Brain microvascular endothelial cell (primary cell): Measurements from ENCODE around the gene REPS2.

Source experiments
- DNase-seq: peaks from one replicate; pipeline ENCODE4 v3.0.0-alpha.2; 2020
- H3K27ac ChIP-seq: fragments of 250-450 bp; sonication (Bioruptor Pico); 2 replicates; pipeline ENCODE4 v1.5.1; 2020; ENCODE audit warnings: mild to moderate bottlenecking, moderate library complexity
- H3K27me3 ChIP-seq: fragments of 250-450 bp; sonication (Bioruptor Pico); replicated peaks from 2 replicates; pipeline ENCODE4 v1.5.1; 2020; ENCODE audit warnings: mild to moderate bottlenecking
- H3K36me3 ChIP-seq: fragments of 250-450 bp; sonication (Bioruptor Pico); replicated peaks from 2 replicates; pipeline ENCODE4 v1.5.1; 2020; ENCODE audit warnings: mild to moderate bottlenecking
- H3K4me3 ChIP-seq: 2 replicates; pipeline ENCODE4 v1.5.1; 2011; ENCODE audit warnings: low read depth, mild to moderate bottlenecking, control low read depth, low read length, moderate library complexity
- in situ Hi-C: cut with HindIII; loops from 2 replicates; pipeline ENCODE4 v1.10.0; 2017; ENCODE audit warnings: low sequenced_read_pairs, low pct_ligation_motif_present
- TF ChIP-seq, protein P1 (sequence below): IDR thresholded peaks from 2 replicates; pipeline ENCODE4 v1.5.1; 2011; ENCODE audit warnings: low read depth, mild to moderate bottlenecking, moderate library complexity, low read length, control low read depth, inconsistent platforms; ENCODE audit errors: missing control alignments

The REPS2 gene

DNA sequence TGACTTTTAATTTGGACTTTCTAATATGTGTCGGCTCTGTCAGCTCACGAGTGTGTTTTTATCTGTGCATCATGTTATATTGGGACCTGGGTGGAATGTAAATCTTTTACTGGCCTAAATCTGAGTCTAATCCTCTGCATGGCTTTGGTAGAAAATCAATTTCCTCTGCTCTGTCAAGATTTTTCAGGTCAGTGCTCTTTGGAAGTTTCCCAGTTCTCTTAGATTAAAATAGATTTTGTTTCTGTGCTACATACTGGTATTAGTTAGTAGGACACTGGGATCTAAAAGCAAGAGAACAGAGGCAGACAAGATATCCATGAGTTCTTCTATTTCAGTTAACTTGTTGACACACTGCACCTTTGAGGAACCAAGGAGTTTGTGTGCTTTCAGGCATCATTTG, 39.7 kb downstream of the REPS2 start:
- Histone ChIP-seq H3K36me3 (no peaks in the 10 kb centered on the region), H3K27ac (no peak overlapping the region), H3K4me3 (no peak overlapping the region), H3K27me3 (no peaks in the 10 kb centered on the region)
- TF ChIP-seq, protein P1, sequence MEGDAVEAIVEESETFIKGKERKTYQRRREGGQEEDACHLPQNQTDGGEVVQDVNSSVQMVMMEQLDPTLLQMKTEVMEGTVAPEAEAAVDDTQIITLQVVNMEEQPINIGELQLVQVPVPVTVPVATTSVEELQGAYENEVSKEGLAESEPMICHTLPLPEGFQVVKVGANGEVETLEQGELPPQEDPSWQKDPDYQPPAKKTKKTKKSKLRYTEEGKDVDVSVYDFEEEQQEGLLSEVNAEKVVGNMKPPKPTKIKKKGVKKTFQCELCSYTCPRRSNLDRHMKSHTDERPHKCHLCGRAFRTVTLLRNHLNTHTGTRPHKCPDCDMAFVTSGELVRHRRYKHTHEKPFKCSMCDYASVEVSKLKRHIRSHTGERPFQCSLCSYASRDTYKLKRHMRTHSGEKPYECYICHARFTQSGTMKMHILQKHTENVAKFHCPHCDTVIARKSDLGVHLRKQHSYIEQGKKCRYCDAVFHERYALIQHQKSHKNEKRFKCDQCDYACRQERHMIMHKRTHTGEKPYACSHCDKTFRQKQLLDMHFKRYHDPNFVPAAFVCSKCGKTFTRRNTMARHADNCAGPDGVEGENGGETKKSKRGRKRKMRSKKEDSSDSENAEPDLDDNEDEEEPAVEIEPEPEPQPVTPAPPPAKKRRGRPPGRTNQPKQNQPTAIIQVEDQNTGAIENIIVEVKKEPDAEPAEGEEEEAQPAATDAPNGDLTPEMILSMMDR: no peak
- in situ Hi-C loops: no loop called here
- DNase-seq: no peak

DNA sequence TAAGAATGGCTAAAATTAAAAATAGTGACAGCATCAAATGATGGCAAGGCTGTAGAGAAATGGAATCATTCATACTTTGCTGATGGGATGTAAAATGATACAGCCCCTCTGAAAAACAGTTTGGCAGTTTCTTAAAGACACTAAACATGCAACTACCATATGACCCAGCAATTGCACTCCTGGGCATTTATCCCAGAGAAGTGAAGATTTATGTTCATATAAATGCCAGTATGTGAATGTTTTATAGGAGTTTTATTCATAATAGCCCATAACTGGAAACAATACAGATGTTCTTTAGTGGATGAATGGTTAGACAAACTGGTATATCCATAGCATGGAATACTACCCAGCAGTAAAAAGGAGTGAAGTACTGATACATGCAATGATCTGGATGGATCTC, 43.3 kb downstream of the REPS2 start:
- Histone ChIP-seq H3K4me3 (no peak overlapping the region), H3K27ac (no peak overlapping the region), H3K36me3 (no peaks in the 10 kb centered on the region), H3K27me3 (no peaks in the 10 kb centered on the region)
- DNase-seq: no peak
- TF ChIP-seq, protein P1: no peak
- in situ Hi-C loops: no loop called here

DNA sequence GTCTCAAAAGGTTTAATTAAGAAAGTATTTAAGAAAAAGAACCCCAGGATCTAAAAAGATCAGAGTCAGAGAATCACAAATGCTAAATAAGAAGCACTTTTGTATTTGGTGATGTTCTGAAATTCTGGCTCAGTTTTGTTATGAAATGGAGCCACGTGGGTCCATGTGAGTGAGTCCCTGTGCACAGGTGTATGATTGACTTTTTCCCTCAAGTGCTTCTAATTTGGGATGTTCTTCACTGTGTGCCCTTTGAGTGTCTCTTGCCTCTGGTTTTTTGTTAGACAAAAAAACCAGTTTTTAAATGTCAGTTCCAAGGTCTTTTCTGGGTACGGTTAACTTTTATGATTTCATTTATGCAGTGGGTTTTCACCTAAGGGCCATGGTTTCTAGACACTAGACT, 44.4 kb downstream of the REPS2 start:
- TF ChIP-seq, protein P1: no peak
- no peak for DNase-seq
- H3K27ac ChIP-seq: no peak overlapping the region
- in situ Hi-C loops: no loop called here
- H3K27me3 ChIP-seq: no peaks in the 10 kb centered on the region
- H3K36me3 ChIP-seq: no peaks in the 10 kb centered on the region
- no peak overlapping the region for H3K4me3 ChIP-seq

DNA sequence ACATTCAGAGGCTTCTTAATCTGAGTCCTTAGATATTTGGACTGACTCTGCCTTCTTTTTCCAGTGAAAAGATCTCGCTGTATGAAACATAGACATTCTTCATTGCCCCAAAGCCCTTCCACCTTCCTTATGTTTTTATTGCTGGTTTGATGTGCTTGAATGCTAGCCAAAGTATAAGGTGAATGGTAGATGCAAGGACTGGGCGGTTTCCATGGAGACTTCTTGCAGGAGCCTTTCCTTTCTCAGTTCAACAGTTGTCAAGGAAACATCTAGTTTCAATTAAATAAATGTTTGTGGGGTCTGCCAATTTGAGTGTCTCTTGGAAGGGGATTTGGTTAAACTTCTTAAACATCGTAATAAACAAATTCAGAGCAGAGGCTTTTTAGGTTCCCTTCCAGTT, 46.0 kb downstream of the REPS2 start:
- Histone ChIP-seq H3K27me3 (no peaks in the 10 kb centered on the region), H3K4me3 (no peak overlapping the region), H3K27ac (no peak overlapping the region), H3K36me3 (no peaks in the 10 kb centered on the region)
- in situ Hi-C loops: no loop called here
- no peak for DNase-seq
- TF ChIP-seq, protein P1: no peak

DNA sequence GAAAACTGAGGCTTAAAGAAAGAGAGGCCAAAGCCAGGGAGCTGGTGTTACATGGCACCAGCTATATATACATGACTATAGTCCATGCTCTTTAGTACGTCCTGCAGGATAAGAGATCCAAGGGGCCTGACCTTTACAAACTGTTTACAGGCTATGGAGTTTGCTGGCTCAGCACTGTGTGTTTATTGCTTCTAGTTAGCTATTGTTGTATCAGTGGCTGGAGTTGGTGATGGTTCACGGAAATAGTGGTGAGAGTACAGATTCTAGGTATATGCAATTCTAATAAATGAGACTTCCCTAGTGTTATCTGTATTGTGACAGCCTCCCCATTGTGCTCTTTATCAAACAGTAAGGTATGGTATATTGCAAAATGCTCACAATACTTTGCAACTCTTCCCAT, 46.5 kb downstream of the REPS2 start:
- Histone ChIP-seq H3K4me3 (no peak overlapping the region), H3K36me3 (no peaks in the 10 kb centered on the region), H3K27me3 (no peaks in the 10 kb centered on the region), H3K27ac (no peak overlapping the region)
- TF ChIP-seq, protein P1: no peak
- in situ Hi-C loops: no loop called here
- DNase-seq: no peak

DNA sequence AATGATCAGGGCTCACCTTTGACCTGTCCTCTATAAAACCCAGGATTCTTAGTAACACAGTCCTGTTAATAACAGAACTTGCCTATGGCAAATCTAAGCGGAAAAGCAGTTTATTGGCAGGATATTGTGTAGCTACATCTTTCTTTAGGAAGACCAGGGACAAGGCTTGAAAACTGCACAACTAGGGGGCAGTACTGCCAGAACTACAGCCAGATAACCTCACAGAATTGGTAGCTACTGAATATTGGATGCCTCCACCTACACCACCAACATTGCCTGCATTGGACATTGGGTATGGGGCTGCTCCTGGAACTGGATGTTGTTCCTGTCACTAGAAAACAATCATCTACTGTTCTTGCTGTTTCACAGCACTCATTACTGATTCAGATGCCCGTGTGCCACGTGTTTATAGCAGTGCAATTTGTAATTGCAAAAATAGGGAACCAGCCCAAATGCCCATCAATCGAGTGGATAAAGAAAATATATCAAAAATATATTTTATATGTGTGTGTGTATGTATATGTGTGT, 47.4 kb downstream of the REPS2 start:
- TF ChIP-seq, protein P1: peak; percentile 46
- DNase-seq: no peak
- in situ Hi-C loops: no loop called here
- no peaks in the 10 kb centered on the region for H3K27me3 ChIP-seq
- no peak overlapping the region for H3K27ac ChIP-seq
- H3K4me3 ChIP-seq: no peak overlapping the region
- no peaks in the 10 kb centered on the region for H3K36me3 ChIP-seq
